ENCODE measurements around the gene CATSPERE.
A peak's percentile ranks its signal among the peaks of the same experiment; 100 is the strongest.

CATSPERE gene

GRCh38 chr1:244599937-244600350 lies 138.9 kb downstream of the CATSPERE start:
- Histone ChIP-seq H3K4me1 (no peaks in the 10 kb centered on the region), H3K36me3 (replicated peaks) (no peaks in the 10 kb centered on the region), H3K4me3 (no peak overlapping the region), H3K9me3 (no peaks in the 10 kb centered on the region), H3K27me3 (ENCODE audit: low read depth) (no peaks in the 10 kb centered on the region)
- in situ Hi-C loops (cut with MboI; ENCODE audit: low sequenced_read_pairs), result loop anchor here (10.0 kb wide), 1 partner anchor 445 kb away; no protein-coding TSS in a partner anchor
- no peak for DNase-seq (ENCODE audit: low spot score in 2 of 2)

DNA sequence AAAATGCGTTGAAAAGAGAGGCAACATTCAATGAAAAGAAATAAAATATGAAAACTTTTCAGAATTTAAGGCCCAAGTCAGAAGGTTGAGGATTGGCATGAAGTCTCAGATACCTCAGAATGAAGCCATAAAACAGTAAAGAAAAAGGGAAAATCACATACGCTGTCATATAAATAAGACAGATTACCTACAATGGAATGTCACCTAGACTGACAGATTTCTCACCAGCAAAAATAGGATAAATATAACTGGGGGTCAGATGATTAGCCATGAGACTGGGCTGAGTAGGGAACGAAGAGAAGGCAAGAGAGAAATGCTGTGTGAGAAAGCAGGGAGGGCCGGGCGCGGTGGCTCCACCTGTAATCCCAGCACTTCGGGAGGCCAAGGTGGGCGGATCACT lies 140.3 kb downstream of the CATSPERE start:
- DNase-seq (ENCODE audit: low spot score in 2 of 2), result no peak
- no peaks in the 10 kb centered on the region for H3K27me3 ChIP-seq (ENCODE audit: low read depth)
- in situ Hi-C loops (cut with MboI; ENCODE audit: low sequenced_read_pairs), result loop anchor here (10.0 kb wide), 1 partner anchor 443 kb away; no protein-coding TSS in a partner anchor
- no peaks in the 10 kb centered on the region for H3K9me3 ChIP-seq
- H3K36me3 ChIP-seq (replicated peaks), result no peaks in the 10 kb centered on the region
- H3K4me3 ChIP-seq, result no peak overlapping the region
- no peaks in the 10 kb centered on the region for H3K4me1 ChIP-seq

DNA sequence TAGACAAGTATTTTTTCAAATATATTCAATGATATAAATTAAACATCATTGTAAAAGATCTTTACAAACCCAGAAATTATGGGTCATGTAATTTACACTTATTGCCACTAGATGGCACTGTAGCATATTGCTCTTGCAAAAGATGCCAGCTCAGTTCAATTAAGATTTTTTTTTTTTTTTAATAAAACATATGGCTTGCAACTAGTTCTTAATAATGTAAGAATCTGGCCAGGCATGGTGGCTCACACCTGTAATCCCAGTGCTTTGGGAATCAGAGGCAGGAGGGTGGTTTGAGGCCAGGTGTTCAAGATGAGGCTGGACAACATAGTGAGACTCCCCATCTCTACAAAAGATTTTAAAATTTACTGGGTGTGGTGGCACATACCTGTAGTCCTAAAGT lies 142.4 kb downstream of the CATSPERE start:
- Histone ChIP-seq H3K36me3 (replicated peaks) (no peaks in the 10 kb centered on the region), H3K9me3 (no peaks in the 10 kb centered on the region), H3K4me1 (no peaks in the 10 kb centered on the region), H3K4me3 (no peak overlapping the region), H3K27me3 (ENCODE audit: low read depth) (no peaks in the 10 kb centered on the region)
- peak in 1 of 2 experiments; percentile 32 for DNase-seq (ENCODE audit: low spot score in 2 of 2)
- in situ Hi-C loops (cut with MboI; ENCODE audit: low sequenced_read_pairs), result loop anchor here (10.0 kb wide), 1 partner anchor 441 kb away; no protein-coding TSS in a partner anchor

DNA sequence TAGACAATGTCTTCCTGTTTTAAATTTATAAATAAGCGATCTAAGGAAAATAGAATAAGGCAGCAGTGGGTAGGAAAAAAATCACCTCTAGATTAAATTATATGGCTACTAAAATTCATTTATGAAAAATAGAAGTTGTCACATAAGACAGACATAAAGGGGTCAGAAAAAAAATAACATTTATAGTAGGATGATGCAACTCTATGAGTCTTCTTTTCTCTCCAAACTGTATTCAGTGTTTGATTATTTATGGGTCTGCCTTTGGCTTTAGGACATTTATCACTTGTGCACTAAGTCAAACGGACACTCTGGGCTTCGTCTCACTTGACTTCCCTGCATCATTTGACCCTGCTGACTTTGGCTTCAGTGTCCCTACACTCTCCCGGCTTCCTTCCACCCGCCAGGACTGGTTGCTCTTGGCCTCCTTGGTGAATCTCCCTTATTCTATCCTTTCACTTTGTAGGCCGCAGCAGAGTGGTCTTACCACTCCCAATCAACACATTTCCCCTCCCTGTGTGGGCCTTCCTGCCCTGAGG lies 144.8 kb downstream of the CATSPERE start:
- no peak for DNase-seq (ENCODE audit: low spot score in 2 of 2)
- Histone ChIP-seq H3K27me3 (ENCODE audit: low read depth) (no peaks in the 10 kb centered on the region), H3K9me3 (no peaks in the 10 kb centered on the region), H3K4me1 (no peaks in the 10 kb centered on the region), H3K36me3 (replicated peaks) (no peaks in the 10 kb centered on the region), H3K4me3 (no peak overlapping the region)
- in situ Hi-C loops (cut with MboI; ENCODE audit: low sequenced_read_pairs), result loop anchor here (5.0 to 10.0 kb wide), 2 partner anchors 191 to 439 kb away; no protein-coding TSS in a partner anchor

- no peaks in the 10 kb centered on the region for H3K36me3 ChIP-seq (replicated peaks)
- in situ Hi-C loops (cut with MboI; ENCODE audit: low sequenced_read_pairs), result no loop called here
- no peak for DNase-seq (ENCODE audit: low spot score in 2 of 2)
- H3K27me3 ChIP-seq (ENCODE audit: low read depth), result no peaks in the 10 kb centered on the region
- H3K4me3 ChIP-seq, result no peak overlapping the region
- H3K4me1 ChIP-seq, result peaks cover 15% of the 10 kb centered on the region
- no peaks in the 10 kb centered on the region for H3K9me3 ChIP-seq
Measured at GRCh38 chr1:244614113-244614836, 153.2 kb downstream of the CATSPERE start.

DNA sequence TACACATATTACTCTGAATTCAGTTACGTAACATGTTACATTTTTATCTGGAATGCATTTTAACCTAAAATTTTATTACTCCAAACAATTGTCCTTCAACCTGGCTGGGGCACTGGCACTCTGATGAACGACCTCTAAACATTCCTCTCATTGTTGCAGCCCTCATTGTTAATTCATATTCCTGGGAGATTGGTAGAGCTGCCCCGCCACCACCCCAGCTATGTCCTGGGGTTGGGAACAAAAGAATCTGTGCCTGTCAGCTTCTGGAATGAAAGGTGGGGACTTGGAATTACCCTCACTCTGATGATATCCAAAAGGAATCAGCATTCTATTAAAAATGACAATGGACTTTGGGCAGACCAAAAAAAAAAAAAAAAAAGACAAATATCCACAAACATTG lies 153.8 kb downstream of the CATSPERE start:
- in situ Hi-C loops (cut with MboI; ENCODE audit: low sequenced_read_pairs), result no loop called here
- Histone ChIP-seq H3K4me1 (peaks cover 15% of the 10 kb centered on the region), H3K4me3 (no peak overlapping the region), H3K27me3 (ENCODE audit: low read depth) (no peaks in the 10 kb centered on the region), H3K9me3 (no peaks in the 10 kb centered on the region), H3K36me3 (replicated peaks) (no peaks in the 10 kb centered on the region)
- peak; percentile 50 to 51 for DNase-seq (ENCODE audit: low spot score in 2 of 2)

DNA sequence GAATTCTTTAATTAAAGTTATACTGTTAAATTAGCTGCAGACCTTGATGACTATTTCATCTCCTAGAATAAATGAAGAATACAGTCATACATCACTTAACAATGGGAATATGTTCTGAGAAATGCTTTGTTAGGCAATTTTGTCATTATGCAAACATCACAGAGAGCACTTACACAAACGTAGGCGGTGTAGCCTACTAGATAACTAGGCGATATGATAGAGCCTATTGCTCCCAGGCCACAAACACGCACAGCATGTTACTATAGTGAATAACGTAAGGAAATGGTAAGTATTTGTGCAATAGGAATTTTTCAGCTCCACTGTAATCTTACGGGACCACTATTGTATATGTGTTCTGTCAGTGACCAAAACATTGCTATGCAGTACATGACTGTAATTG lies 154.2 kb downstream of the CATSPERE start:
- DNase-seq (ENCODE audit: low spot score in 2 of 2), result no peak
- no peaks in the 10 kb centered on the region; the same call in 1 of the 2 replicates for H3K36me3 ChIP-seq (replicated peaks)
- H3K4me3 ChIP-seq, result no peak overlapping the region
- H3K9me3 ChIP-seq, result no peaks in the 10 kb centered on the region
- no peaks in the 10 kb centered on the region for H3K27me3 ChIP-seq (ENCODE audit: low read depth)
- in situ Hi-C loops (cut with MboI; ENCODE audit: low sequenced_read_pairs), result no loop called here
- peaks cover 15% of the 10 kb centered on the region for H3K4me1 ChIP-seq

GRCh38 chr1:244626709-244627108 lies 165.6 kb downstream of the CATSPERE start:
- no peaks in the 10 kb centered on the region for H3K4me1 ChIP-seq
- H3K36me3 ChIP-seq (replicated peaks), result no peaks in the 10 kb centered on the region
- H3K27me3 ChIP-seq (ENCODE audit: low read depth), result no peaks in the 10 kb centered on the region
- no peak for DNase-seq (ENCODE audit: low spot score in 2 of 2)
- no peak overlapping the region for H3K4me3 ChIP-seq
- H3K9me3 ChIP-seq, result no peaks in the 10 kb centered on the region
- in situ Hi-C loops (cut with MboI; ENCODE audit: low sequenced_read_pairs), result no loop called here

GRCh38 chr1:244628789-244629188 lies 167.7 kb downstream of the CATSPERE start:
- no peak for DNase-seq (ENCODE audit: low spot score in 2 of 2)

DNA sequence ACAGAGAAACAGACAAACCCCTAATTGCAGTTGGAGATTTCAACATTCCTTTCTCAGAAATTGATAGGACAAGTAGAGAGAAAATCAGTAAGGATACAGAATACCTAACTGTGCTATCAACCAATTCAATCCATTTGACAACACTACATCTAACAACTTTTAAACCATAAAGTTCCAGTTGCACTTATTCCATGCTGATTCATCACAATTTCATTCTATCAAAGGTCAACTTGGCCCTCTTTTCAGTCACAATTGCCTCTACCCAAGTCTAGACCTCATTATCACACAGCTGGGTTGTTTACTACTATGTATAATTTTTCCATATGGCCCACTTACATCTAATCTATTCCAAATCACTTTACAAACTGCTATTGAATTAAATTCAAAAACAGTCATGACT lies 172.1 kb downstream of the CATSPERE start:
- Histone ChIP-seq H3K4me1 (no peaks in the 10 kb centered on the region), H3K36me3 (replicated peaks) (no peaks in the 10 kb centered on the region), H3K27me3 (ENCODE audit: low read depth) (peaks cover 2% of the 10 kb centered on the region; the same call in 1 of the 2 replicates), H3K4me3 (no peak overlapping the region), H3K9me3 (no peaks in the 10 kb centered on the region)
- in situ Hi-C loops (cut with MboI; ENCODE audit: low sequenced_read_pairs), result no loop called here
- DNase-seq (ENCODE audit: low spot score in 2 of 2), result no peak

More at GRCh38 chr1:244628789-244629188, 167.7 kb downstream of the CATSPERE start:
- no peaks in the 10 kb centered on the region for H3K36me3 ChIP-seq (replicated peaks)
- no peaks in the 10 kb centered on the region for H3K27me3 ChIP-seq (ENCODE audit: low read depth)
- no peaks in the 10 kb centered on the region for H3K9me3 ChIP-seq
- no peaks in the 10 kb centered on the region for H3K4me1 ChIP-seq
- in situ Hi-C loops (cut with MboI; ENCODE audit: low sequenced_read_pairs), result no loop called here
- no peak overlapping the region for H3K4me3 ChIP-seq

DNA sequence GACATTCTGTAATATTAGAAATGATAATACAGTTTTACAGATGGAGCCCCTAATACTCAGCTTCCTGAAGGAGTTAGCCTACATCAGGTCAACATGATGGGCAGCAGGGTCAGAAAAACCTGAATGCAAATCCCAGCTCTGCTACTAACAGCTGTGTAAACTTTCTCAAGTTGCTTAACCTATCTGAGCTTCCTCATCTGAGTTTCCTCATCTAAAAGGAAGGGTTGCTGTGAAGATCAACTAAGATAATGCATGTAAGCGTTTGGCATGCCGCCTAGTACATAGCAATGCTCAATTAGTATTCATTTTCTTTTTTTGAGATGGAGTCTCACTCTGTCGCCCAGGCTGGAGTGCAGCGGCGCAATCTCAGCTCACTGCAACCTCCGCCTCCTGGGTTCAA lies 173.5 kb downstream of the CATSPERE start:
- in situ Hi-C loops (cut with MboI; ENCODE audit: low sequenced_read_pairs), result no loop called here
- peaks cover 2% of the 10 kb centered on the region; the same call in 1 of the 2 replicates for H3K27me3 ChIP-seq (ENCODE audit: low read depth)
- H3K4me1 ChIP-seq, result no peaks in the 10 kb centered on the region
- H3K36me3 ChIP-seq (replicated peaks), result no peaks in the 10 kb centered on the region
- no peaks in the 10 kb centered on the region for H3K9me3 ChIP-seq
- H3K4me3 ChIP-seq, result no peak overlapping the region
- no peak for DNase-seq (ENCODE audit: low spot score in 2 of 2)

DNA sequence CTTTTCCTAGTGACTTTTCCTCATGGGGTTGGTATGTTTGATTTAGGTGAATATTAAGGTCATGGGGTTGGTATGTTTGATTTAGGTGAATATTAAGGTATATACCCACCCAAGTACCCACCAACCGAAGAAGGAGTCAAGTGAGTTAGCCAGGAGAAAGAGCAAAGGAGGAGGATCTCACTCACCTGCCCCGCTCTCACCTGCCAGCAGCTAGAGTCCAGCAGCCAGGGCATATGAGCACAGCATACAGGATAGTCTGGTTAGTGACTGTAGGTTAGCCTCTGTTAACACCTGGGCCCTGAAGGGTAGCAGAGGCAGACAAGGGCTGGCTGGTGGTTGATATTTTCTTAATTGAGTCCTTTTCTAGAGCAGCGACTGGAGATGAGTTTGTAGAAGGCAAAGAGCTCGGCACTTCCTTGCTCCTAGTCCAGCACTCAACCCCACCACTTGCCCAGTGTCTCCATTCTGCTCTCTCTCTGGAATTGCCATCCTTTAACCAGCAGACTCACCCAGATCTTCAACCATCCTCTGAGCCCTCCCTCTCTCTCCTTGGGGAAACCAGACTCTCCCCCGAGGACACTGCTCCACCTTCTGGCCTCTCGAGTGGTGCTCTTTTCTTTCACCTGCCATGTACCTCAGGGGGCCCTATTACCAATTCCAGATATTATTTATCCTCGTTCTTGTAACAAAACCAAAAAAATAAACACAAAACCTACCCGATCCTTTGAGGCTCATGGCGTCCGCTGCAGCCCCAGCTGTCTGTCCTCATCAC lies 175.6 kb downstream of the CATSPERE start:
- H3K4me3 ChIP-seq, result no peak overlapping the region
- in situ Hi-C loops (cut with MboI; ENCODE audit: low sequenced_read_pairs), result no loop called here
- no peak for DNase-seq (ENCODE audit: low spot score in 2 of 2)

DNA sequence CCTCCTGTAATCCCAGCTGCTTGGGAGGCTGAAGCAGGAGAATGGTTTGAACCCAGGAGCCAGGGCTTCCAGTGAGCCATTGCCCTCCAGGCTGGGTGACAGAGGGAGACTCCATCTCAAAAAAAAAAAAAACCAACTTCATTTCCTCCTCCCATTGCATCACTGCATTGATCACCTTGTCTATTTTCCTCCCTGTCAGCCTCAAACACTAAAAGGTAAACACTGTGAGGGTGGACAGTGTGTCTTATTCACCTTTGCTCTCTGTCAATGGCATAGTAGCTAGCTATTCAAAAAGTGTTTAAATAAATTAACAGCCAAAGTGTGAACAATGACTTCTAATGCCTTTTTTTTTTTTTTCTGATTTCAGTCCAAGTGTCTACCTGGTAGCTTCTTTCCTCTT lies 178.5 kb downstream of the CATSPERE start:
- H3K36me3 ChIP-seq (replicated peaks), result no peaks in the 10 kb centered on the region
- no peak for DNase-seq (ENCODE audit: low spot score in 2 of 2)
- no peaks in the 10 kb centered on the region for H3K4me1 ChIP-seq
- peaks cover 4% of the 10 kb centered on the region; the same call in 1 of the 2 replicates for H3K9me3 ChIP-seq
- in situ Hi-C loops (cut with MboI; ENCODE audit: low sequenced_read_pairs), result no loop called here
- H3K4me3 ChIP-seq, result no peak overlapping the region
- peaks cover 2% of the 10 kb centered on the region; the same call in 1 of the 2 replicates for H3K27me3 ChIP-seq (ENCODE audit: low read depth)

More for the DNA sequence above, 175.6 kb downstream of the CATSPERE start:
- Histone ChIP-seq H3K27me3 (ENCODE audit: low read depth) (peaks cover 2% of the 10 kb centered on the region; the same call in 1 of the 2 replicates), H3K36me3 (replicated peaks) (no peaks in the 10 kb centered on the region), H3K9me3 (no peaks in the 10 kb centered on the region), H3K4me1 (no peaks in the 10 kb centered on the region)

DNA sequence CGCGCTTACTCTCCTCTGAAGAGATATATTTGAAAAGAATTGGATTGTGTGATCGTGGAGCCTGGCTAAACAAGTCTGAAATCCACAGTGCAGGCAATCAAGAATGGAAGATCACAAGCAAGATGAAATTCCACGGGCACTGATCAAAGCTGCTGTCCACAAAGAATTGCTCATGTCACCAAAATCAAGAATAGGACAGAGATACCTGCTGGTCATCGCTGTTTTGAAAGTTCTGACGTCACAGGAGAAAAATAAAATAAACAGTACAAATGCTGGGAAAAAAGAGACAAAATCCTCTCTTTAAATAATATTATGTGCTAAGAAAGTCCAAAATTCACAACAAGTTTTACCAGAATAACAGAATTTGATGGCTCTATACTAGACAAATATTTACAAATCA lies 179.8 kb downstream of the CATSPERE start:
- no peaks in the 10 kb centered on the region for H3K4me1 ChIP-seq
- peaks cover 4% of the 10 kb centered on the region; the same call in 1 of the 2 replicates for H3K9me3 ChIP-seq
- no peaks in the 10 kb centered on the region for H3K36me3 ChIP-seq (replicated peaks)
- DNase-seq (ENCODE audit: low spot score in 2 of 2), result no peak
- no peak overlapping the region for H3K4me3 ChIP-seq
- peaks cover 2% of the 10 kb centered on the region; the same call in 1 of the 2 replicates for H3K27me3 ChIP-seq (ENCODE audit: low read depth)
- in situ Hi-C loops (cut with MboI; ENCODE audit: low sequenced_read_pairs), result no loop called here
